K562 (cell line): ENCODE measurements around the gene SAMD4A. TPM values are rescaled to one million over a fixed set of nuclear protein-coding genes. Genes with fewer than 3 reads are reported as not detected.

Experiments
- ATF7 ChIP-seq: fragments of 450-650 bp; IDR thresholded peaks from 2 replicates; pipeline ENCODE4 v1.7.1; 2014; ENCODE audit warnings: mild to moderate bottlenecking, moderate library complexity
- CBFA2T3 ChIP-seq: fragments of 450-650 bp; IDR thresholded peaks from 2 replicates; pipeline ENCODE4 v1.6.1; 2017
- CEBPG ChIP-seq, 3 experiments: fragments of 200-800 bp in 1 of 3; sonication (Bioruptor generic) in 1 of 3; sonication (generic) in 1 of 3; formaldehyde crosslinking in 1 of 3; IDR thresholded peaks in 2 of 3; conservative IDR thresholded peaks in 1 of 3; 2 replicates each; pipeline versions ENCODE4 v1.6.1 to v1.8.0; 2016 to 2022; ENCODE audit warnings: missing compliant biosample characterization in 2 of 3, missing genetic modification characterization in 2 of 3, mild to moderate bottlenecking in 1 of 3, missing genetic modification reagents in 1 of 3
- FOXK2 ChIP-seq, 2 experiments: fragments of 450-650 bp; IDR thresholded peaks in 1 of 2; conservative IDR thresholded peaks in 1 of 2; 2 replicates each; pipeline ENCODE4 v1.6.1; 2016; ENCODE audit warnings: low read depth in 2 of 2, mild to moderate bottlenecking in 1 of 2
- GABPB2 ChIP-seq: fragments of 250-450 bp; sonication (Bioruptor Pico); conservative IDR thresholded peaks from 2 replicates; pipeline ENCODE4 v1.5.1; 2021; ENCODE audit warnings: mild to moderate bottlenecking
- MAZ ChIP-seq, 2 experiments: fragments of 450-650 bp in 1 of 2; sonication (generic) in 1 of 2; formaldehyde crosslinking; IDR thresholded peaks in 1 of 2; conservative IDR thresholded peaks in 1 of 2; 2 replicates each; pipeline versions ENCODE4 v1.4.0 to v1.5.0; 2020; ENCODE audit warnings: mild to moderate bottlenecking in 1 of 2, missing genetic modification reagents in 1 of 2
- TAF7 ChIP-seq: fragments of 450-650 bp; IDR thresholded peaks from 2 replicates; pipeline ENCODE4 v1.6.1; 2016; ENCODE audit warnings: missing genetic modification characterization, missing compliant biosample characterization
- TEAD2 ChIP-seq: fragments of 450-650 bp; IDR thresholded peaks from 2 replicates; pipeline ENCODE4 v1.6.1; 2016; ENCODE audit warnings: missing genetic modification characterization, control low read depth, missing compliant biosample characterization
- WHSC1 ChIP-seq: IDR thresholded peaks from one replicate; pipeline ENCODE4 v1.6.1; 2012; ENCODE audit warnings: low read length, control low read depth, inconsistent platforms
- polyA plus RNA-seq, 8 experiments: library from polyadenylated mRNA; depleted of rRNA in 4 of 8; stranded (reverse) in 5 of 8; unstranded in 3 of 8; fragments of >200 nt; fragmentation: Nextera tagmentation in 2 of 8; fragmentation: Illumina TruSeq in 1 of 8; extraction: Ambion mirVana in 2 of 8; extraction: Trizol in 1 of 8; gene quantifications; 2 replicates each; pipeline versions ENCODE4 v1.2.1 to v1.2.3, GENCODE V29; 2011 to 2014; ENCODE audit warnings: inconsistent platforms in 1 of 8, missing spikeins in 1 of 8
- total RNA-seq, 7 experiments: library from RNA; depleted of rRNA in 6 of 7; stranded (reverse); fragments of >200 nt in 6 of 7; fragmentation: Illumina TruSeq in 2 of 7; extraction: Trizol in 2 of 7; gene quantifications; 2 replicates each; pipeline versions ENCODE4 v1.2.1 to v1.2.3, GENCODE V29; 2011 to 2021; ENCODE audit warnings: low replicate concordance in 1 of 7
- TF ChIP-seq, protein P1 (sequence below): fragments of 450-650 bp; IDR thresholded peaks from 2 replicates; pipeline ENCODE4 v1.6.1; 2018; ENCODE audit not compliant: partially characterized antibody
- TF ChIP-seq, protein P2 (sequence below), 2 experiments: fragments of 450-650 bp in 1 of 2; sonication (generic) in 1 of 2; formaldehyde crosslinking in 1 of 2; IDR thresholded peaks in 1 of 2; conservative IDR thresholded peaks in 1 of 2; 2 replicates each; pipeline versions ENCODE4 v1.6.1 to v1.8.1; 2016 to 2023; ENCODE audit warnings: mild to moderate bottlenecking in 2 of 2, moderate library complexity in 2 of 2, inconsistent platforms in 1 of 2, missing genetic modification reagents in 1 of 2
- TF ChIP-seq, protein P3 (sequence below): sonication (generic); formaldehyde crosslinking; IDR thresholded peaks from 2 replicates; pipeline ENCODE4 v1.8.0; 2023; ENCODE audit warnings: mild to moderate bottlenecking, missing genetic modification reagents
- TF ChIP-seq, protein P4 (sequence below): fragments of 200-800 bp; sonication (Bioruptor generic); IDR thresholded peaks from 2 replicates; pipeline ENCODE4 v1.6.1; 2017; ENCODE audit warnings: missing genetic modification characterization, missing compliant biosample characterization
- TF ChIP-seq, protein P5 (sequence below), 2 experiments: IDR thresholded peaks in 1 of 2; conservative IDR thresholded peaks in 1 of 2; 2 replicates each; pipeline ENCODE4 v1.6.1; 2016; ENCODE audit warnings: low read depth in 2 of 2, mild to moderate bottlenecking in 1 of 2, missing compliant biosample characterization in 1 of 2, missing genetic modification characterization in 1 of 2, moderate library complexity in 1 of 2

SAMD4A gene
- total and polyA plus RNA-seq, 9 of the 15 experiments (the other 6 are each of a cell fraction or from before 2014, with no cell fraction given): 0.66 to 6.8 (median 3.3) TPM

DNA sequence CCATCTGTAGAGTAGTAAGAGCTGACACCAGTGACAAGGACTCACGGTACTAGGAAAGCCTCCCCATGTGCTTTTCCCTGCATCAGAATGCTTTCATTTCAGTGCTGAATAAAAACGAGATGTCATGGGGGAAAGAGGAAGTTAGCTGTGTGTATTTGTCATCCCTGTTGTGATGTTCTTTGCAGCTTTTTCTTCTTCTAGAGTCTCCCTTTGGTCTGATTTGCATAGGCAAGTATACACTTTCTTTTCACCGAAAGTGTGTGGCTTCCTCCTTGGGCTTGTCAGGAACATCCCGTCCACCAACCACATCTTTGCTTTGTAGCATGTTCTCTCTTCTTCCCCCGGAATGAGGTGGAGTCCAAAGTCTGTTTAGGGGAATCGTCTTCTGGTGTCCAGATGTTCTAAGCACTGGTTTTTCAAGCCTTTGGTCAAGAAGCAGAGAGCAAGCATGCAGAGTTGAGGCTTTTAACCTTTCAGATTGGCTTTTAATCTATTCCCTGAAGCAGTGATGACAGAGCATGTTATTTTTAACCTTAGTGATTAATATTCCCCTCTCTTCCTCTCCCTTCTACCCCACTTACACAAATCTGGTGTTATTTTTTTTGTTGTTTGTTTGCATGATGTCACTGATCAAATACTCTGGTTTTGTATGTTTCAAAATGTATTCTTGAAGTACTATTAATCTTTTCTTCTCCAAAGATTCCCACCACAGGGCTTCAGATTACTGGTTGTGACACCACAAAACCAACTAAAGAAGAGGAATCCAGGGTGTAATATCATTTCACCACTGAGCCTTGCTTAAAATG lies 163.4 kb downstream of the SAMD4A start (continued):
- TF ChIP-seq, protein P1, sequence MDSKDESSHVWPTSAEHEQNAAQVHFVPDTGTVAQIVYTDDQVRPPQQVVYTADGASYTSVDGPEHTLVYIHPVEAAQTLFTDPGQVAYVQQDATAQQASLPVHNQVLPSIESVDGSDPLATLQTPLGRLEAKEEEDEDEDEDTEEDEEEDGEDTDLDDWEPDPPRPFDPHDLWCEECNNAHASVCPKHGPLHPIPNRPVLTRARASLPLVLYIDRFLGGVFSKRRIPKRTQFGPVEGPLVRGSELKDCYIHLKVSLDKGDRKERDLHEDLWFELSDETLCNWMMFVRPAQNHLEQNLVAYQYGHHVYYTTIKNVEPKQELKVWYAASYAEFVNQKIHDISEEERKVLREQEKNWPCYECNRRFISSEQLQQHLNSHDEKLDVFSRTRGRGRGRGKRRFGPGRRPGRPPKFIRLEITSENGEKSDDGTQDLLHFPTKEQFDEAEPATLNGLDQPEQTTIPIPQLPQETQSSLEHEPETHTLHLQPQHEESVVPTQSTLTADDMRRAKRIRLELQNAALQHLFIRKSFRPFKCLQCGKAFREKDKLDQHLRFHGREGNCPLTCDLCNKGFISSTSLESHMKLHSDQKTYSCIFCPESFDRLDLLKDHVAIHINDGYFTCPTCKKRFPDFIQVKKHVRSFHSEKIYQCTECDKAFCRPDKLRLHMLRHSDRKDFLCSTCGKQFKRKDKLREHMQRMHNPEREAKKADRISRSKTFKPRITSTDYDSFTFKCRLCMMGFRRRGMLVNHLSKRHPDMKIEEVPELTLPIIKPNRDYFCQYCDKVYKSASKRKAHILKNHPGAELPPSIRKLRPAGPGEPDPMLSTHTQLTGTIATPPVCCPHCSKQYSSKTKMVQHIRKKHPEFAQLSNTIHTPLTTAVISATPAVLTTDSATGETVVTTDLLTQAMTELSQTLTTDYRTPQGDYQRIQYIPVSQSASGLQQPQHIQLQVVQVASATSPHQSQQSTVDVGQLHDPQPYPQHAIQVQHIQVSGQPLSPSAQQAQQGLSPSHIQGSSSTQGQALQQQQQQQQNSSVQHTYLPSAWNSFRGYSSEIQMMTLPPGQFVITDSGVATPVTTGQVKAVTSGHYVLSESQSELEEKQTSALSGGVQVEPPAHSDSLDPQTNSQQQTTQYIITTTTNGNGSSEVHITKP: peak; percentile 83
- TF ChIP-seq TEAD2 (tag) (no peak), FOXK2 (conservative IDR thresholded peaks at IDR 0.05 in 1 of 2, IDR thresholded peaks at IDR 0.05 in 1 of 2; ENCODE audit: low read depth in 2 of 2) (peak in 1 of 2 experiments; percentile 61; a peak in 1 of 4 replicates), CBFA2T3 (peak; percentile 29; the same call in 1 of the 2 replicates), GABPB2 (no peak), CEBPG (CRISPR knock-in tag; IDR thresholded peaks at IDR 0.05) (no peak), CEBPG (tag; conservative IDR thresholded peaks at IDR 0.05 in 1 of 2, IDR thresholded peaks at IDR 0.05 in 1 of 2) (no peak), WHSC1 (no peak), MAZ (CRISPR knock-in tag; conservative IDR thresholded peaks at IDR 0.05 in 1 of 2, IDR thresholded peaks at IDR 0.05 in 1 of 2) (no peak), TAF7 (tag) (no peak), ATF7 (peak; percentile 29; the same call in 1 of the 2 replicates)
- TF ChIP-seq, protein P2, sequence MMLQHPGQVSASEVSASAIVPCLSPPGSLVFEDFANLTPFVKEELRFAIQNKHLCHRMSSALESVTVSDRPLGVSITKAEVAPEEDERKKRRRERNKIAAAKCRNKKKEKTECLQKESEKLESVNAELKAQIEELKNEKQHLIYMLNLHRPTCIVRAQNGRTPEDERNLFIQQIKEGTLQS (IDR thresholded peaks at IDR 0.05): 0 out of 2 replicates have a peak, but pooled peaks have one; percentile 22
- TF ChIP-seq, protein P2 (CRISPR knock-in tag; conservative IDR thresholded peaks at IDR 0.05): no peak
- TF ChIP-seq, protein P3, sequence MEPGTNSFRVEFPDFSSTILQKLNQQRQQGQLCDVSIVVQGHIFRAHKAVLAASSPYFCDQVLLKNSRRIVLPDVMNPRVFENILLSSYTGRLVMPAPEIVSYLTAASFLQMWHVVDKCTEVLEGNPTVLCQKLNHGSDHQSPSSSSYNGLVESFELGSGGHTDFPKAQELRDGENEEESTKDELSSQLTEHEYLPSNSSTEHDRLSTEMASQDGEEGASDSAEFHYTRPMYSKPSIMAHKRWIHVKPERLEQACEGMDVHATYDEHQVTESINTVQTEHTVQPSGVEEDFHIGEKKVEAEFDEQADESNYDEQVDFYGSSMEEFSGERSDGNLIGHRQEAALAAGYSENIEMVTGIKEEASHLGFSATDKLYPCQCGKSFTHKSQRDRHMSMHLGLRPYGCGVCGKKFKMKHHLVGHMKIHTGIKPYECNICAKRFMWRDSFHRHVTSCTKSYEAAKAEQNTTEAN: no peak
- TF ChIP-seq, protein P4, sequence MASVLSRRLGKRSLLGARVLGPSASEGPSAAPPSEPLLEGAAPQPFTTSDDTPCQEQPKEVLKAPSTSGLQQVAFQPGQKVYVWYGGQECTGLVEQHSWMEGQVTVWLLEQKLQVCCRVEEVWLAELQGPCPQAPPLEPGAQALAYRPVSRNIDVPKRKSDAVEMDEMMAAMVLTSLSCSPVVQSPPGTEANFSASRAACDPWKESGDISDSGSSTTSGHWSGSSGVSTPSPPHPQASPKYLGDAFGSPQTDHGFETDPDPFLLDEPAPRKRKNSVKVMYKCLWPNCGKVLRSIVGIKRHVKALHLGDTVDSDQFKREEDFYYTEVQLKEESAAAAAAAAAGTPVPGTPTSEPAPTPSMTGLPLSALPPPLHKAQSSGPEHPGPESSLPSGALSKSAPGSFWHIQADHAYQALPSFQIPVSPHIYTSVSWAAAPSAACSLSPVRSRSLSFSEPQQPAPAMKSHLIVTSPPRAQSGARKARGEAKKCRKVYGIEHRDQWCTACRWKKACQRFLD (CRISPR knock-in tag): 0 out of 2 replicates have a peak, but pooled peaks have one; percentile 27
- TF ChIP-seq, protein P5, sequence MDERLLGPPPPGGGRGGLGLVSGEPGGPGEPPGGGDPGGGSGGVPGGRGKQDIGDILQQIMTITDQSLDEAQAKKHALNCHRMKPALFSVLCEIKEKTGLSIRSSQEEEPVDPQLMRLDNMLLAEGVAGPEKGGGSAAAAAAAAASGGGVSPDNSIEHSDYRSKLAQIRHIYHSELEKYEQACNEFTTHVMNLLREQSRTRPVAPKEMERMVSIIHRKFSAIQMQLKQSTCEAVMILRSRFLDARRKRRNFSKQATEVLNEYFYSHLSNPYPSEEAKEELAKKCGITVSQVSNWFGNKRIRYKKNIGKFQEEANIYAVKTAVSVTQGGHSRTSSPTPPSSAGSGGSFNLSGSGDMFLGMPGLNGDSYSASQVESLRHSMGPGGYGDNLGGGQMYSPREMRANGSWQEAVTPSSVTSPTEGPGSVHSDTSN (CRISPR knock-in tag; IDR thresholded peaks at IDR 0.05; ENCODE audit: low read depth): no peak
- TF ChIP-seq, protein P5 (tag; conservative IDR thresholded peaks at IDR 0.05; ENCODE audit: low read depth): peak; percentile 55
